HepG2 (cell line): ENCODE measurements around the gene NKX3-2. TPM values are rescaled to one million over a fixed set of nuclear protein-coding genes. Genes with fewer than 3 reads are reported as not detected.

Source experiments
- ATAC-seq: fragments of 200-7000 bp; cut with Tn5 transposase; 3 replicates; pipeline ENCODE4 v1.9.1; 2020; ENCODE audit warnings: mild to moderate bottlenecking, moderate library complexity
- BruUV-seq: library from RNA; stranded (reverse); fragments of 400-500 nt; replicated peaks from 2 replicates; lab custom pipeline; 2021; lab: Mats Ljungman, UMichigan
- CTCF ChIA-PET: fragments of 300-600 bp; formaldehyde crosslinking; extraction: SDS; loops from one replicate; lab custom pipeline; 2021; ENCODE audit warnings: low total read pairs, inconsistent platforms, low intra/inter-chr PET ratio; lab: Yijun Ruan, JAX
- POLR2A ChIA-PET: fragments of 350-600 bp; sonication (Branson Sonifier 250); formaldehyde crosslinking; loops from one replicate; lab custom pipeline; 2020; ENCODE audit warnings: antibody characterized with exemption, inconsistent platforms; lab: Yijun Ruan, JAX
- DNase-seq: peaks from one replicate; pipeline ENCODE4 v3.0.0-alpha.2; 2015; ENCODE audit warnings: low spot score
- FAIRE-seq: peaks from 3 replicates; lab custom pipeline; 2011; peaks lifted over from hg19 to GRCh38; lab: Jason Lieb, UNC
- H2AFZ ChIP-seq: one replicate; pipeline ENCODE4 v1.6.1; 2011; ENCODE audit warnings: low read length, inconsistent platforms
- H3K27ac ChIP-seq: fragments of 300-600 bp; 3 replicates; pipeline ENCODE4 v1.8.0; 2011; ENCODE audit warnings: mixed run types, mild to moderate bottlenecking, mixed read lengths, low read length, inconsistent platforms; ENCODE audit not compliant: insufficient read depth; ENCODE audit errors: extremely low read length
- H3K27me3 ChIP-seq, 2 experiments: fragments of 200-600 bp in 1 of 2; 2 replicates in 1 of 2; 3 replicates in 1 of 2; pipeline versions ENCODE4 v1.6.0 to v1.8.0; 2011; ENCODE audit warnings: low read length in 2 of 2, mild to moderate bottlenecking in 2 of 2, moderate library complexity in 2 of 2, inconsistent platforms in 1 of 2; ENCODE audit not compliant: insufficient read depth in 2 of 2, control insufficient read depth in 1 of 2
- H3K36me3 ChIP-seq, 2 experiments: fragments of 200-600 bp in 1 of 2; replicated peaks in 1 of 2; 2 replicates in 1 of 2; 3 replicates in 1 of 2; pipeline versions ENCODE4 v1.5.1 to v1.8.0; 2011; ENCODE audit warnings: low read length in 2 of 2, inconsistent platforms in 1 of 2; ENCODE audit not compliant: insufficient read depth in 2 of 2, control insufficient read depth in 1 of 2
- H3K4me1 ChIP-seq: 2 replicates; pipeline ENCODE4 v1.5.1; 2012; ENCODE audit warnings: low read length, inconsistent platforms; ENCODE audit not compliant: insufficient read depth
- H3K4me2 ChIP-seq: 2 replicates; pipeline ENCODE4 v1.6.0; 2011; ENCODE audit warnings: low read depth, low read length, inconsistent platforms
- H3K4me3 ChIP-seq, 3 experiments: fragments of 200-600 bp in 1 of 3; sonication (generic), shearing (Covaris generic) in 1 of 3; replicated peaks in 1 of 3; 2 replicates each; pipeline ENCODE4 v1.5.1; 2011 to 2016; ENCODE audit warnings: low read length in 3 of 3, inconsistent platforms in 2 of 3, low read depth in 2 of 3, mild to moderate bottlenecking in 2 of 3, control low read depth in 1 of 3, mixed read lengths in 1 of 3; ENCODE audit not compliant: insufficient read depth in 1 of 3
- H3K79me2 ChIP-seq: one replicate; pipeline ENCODE4 v1.6.1; 2011; ENCODE audit warnings: low read length, inconsistent platforms; ENCODE audit not compliant: insufficient read depth
- H3K9ac ChIP-seq: 2 replicates; pipeline ENCODE4 v1.6.0; 2011; ENCODE audit warnings: mild to moderate bottlenecking, low read depth, low read length, inconsistent platforms; ENCODE audit not compliant: insufficient read depth
- H3K9me3 ChIP-seq: 2 replicates; pipeline ENCODE4 v1.5.1; 2012; ENCODE audit warnings: mild to moderate bottlenecking, low read length
- H4K20me1 ChIP-seq: 2 replicates; pipeline ENCODE4 v1.6.0; 2011; ENCODE audit warnings: inconsistent platforms, mild to moderate bottlenecking, low read length, moderate library complexity; ENCODE audit not compliant: insufficient read depth
- DRAP1 ChIP-seq: IDR thresholded peaks from 2 replicates; pipeline ENCODE4 v1.6.1; 2016; ENCODE audit warnings: missing genetic modification reagents, missing compliant biosample characterization
- EP300 ChIP-seq, 3 experiments: sonication (generic) in 1 of 3; formaldehyde crosslinking in 1 of 3; IDR thresholded peaks; 2 replicates each; pipeline versions ENCODE4 v1.5.1 to v1.6.1; 2011 to 2020; ENCODE audit warnings: low read depth in 2 of 3, low read length in 2 of 3, borderline replicate concordance in 1 of 3, improper control_type of control experiment in 1 of 3, mild to moderate bottlenecking in 1 of 3, missing genetic modification reagents in 1 of 3, moderate library complexity in 1 of 3
- HBP1 ChIP-seq: IDR thresholded peaks from 2 replicates; pipeline ENCODE4 v1.6.1; 2016; ENCODE audit warnings: low read depth, control low read depth
- HOMEZ ChIP-seq: IDR thresholded peaks from 2 replicates; pipeline ENCODE4 v1.6.1; 2016; ENCODE audit warnings: low read depth
- NFKB2 ChIP-seq: sonication (generic); formaldehyde crosslinking; IDR thresholded peaks from 2 replicates; pipeline ENCODE4 v1.4.0; 2020; ENCODE audit warnings: missing genetic modification reagents, borderline replicate concordance
- NFRKB ChIP-seq: fragments of 450-650 bp; IDR thresholded peaks from 2 replicates; pipeline ENCODE4 v1.6.1; 2017
- TOPORS ChIP-seq: sonication (generic); formaldehyde crosslinking; IDR thresholded peaks from 2 replicates; pipeline ENCODE4 v1.8.0; 2023; ENCODE audit warnings: mild to moderate bottlenecking, missing genetic modification reagents
- TP53 ChIP-seq: sonication (generic); formaldehyde crosslinking; conservative IDR thresholded peaks from 2 replicates; pipeline ENCODE4 v1.4.0; 2020; ENCODE audit warnings: missing genetic modification reagents
- ZNF510 ChIP-seq: sonication (generic); formaldehyde crosslinking; IDR thresholded peaks from 2 replicates; pipeline ENCODE4 v1.4.0; 2020; ENCODE audit warnings: low read depth, mild to moderate bottlenecking, missing genetic modification reagents
- ZNF713 ChIP-seq: sonication (generic); formaldehyde crosslinking; IDR thresholded peaks from 2 replicates; pipeline ENCODE4 v1.4.0; 2020; ENCODE audit warnings: mild to moderate bottlenecking, missing genetic modification reagents
- ZNF790 ChIP-seq: sonication (generic); formaldehyde crosslinking; IDR thresholded peaks from 2 replicates; pipeline ENCODE4 v1.8.0; 2022; ENCODE audit warnings: missing genetic modification reagents, mild to moderate bottlenecking, borderline replicate concordance
- ZNF816 ChIP-seq: sonication (generic); formaldehyde crosslinking; IDR thresholded peaks from 2 replicates; pipeline ENCODE4 v1.8.0; 2022; ENCODE audit warnings: missing genetic modification reagents, mild to moderate bottlenecking, borderline replicate concordance
- ZNF850 ChIP-seq: sonication (generic); formaldehyde crosslinking; conservative IDR thresholded peaks from 2 replicates; pipeline ENCODE4 v1.9.0; 2021; ENCODE audit warnings: mild to moderate bottlenecking, missing genetic modification reagents
- WGBS: methylation state at CpG from one replicate; pipeline ENCODE4 v1.1.6; 2017; ENCODE audit warnings: low lambda C conversion rate; 5-methylcytosine and 5-hydroxymethylcytosine counted together
- in situ Hi-C: cut with HindIII; loops from 2 replicates; pipeline ENCODE4 v1.10.0; 2017; ENCODE audit warnings: low pct_unique_long_range_greater_than_20kb; ENCODE audit not compliant: extremely low pct_ligation_motif_present
- intact Hi-C: fragments of 100-400 bp; cut with micrococcal nuclease; formaldehyde crosslinking; loops from one replicate; pipeline ENCODE4 v1.10.0; 2022; ENCODE audit not compliant: unreplicated experiment
- polyA plus RNA-seq, 8 experiments: library from polyadenylated mRNA; depleted of rRNA in 3 of 8; stranded (reverse) in 7 of 8; unstranded in 1 of 8; fragments of >200 nt; fragmentation: Illumina TruSeq in 4 of 8; extraction: Trizol in 4 of 8; gene quantifications; 2 replicates each; pipeline versions ENCODE4 v1.2.1 to v1.2.3, GENCODE V29; 2011 to 2016; ENCODE audit warnings: low read depth in 4 of 8, missing spikeins in 1 of 8, mixed read lengths in 1 of 8; ENCODE audit not compliant: insufficient read depth in 1 of 8
- total RNA-seq, 5 experiments: library from RNA; depleted of rRNA; stranded (reverse); fragments of >200 nt; fragmentation: Illumina TruSeq; extraction: Trizol; gene quantifications; 2 replicates each; pipeline ENCODE4 v1.2.3, GENCODE V29; 2016; ENCODE audit warnings: low read depth in 1 of 5

Gene NKX3-2
- total and polyA plus RNA-seq, 2 of the 13 experiments (the other 11 are each of a cell fraction or from before 2014, with no cell fraction given) = 0.07 to 0.13 TPM

- Histone ChIP-seq H3K27me3 (peaks cover 13 to 90% of the 10 kb centered on the region in 2 experiments; a peak in 4 of 5 replicates), H3K4me2 (no peak overlapping the region), H3K79me2 (no peaks in the 10 kb centered on the region), H3K36me3 (no peaks in the 10 kb centered on the region), H3K9me3 (no peaks in the 10 kb centered on the region), H2AFZ (no peak overlapping the region), H3K9ac (no peak overlapping the region), H3K27ac (no peak overlapping the region), H4K20me1 (0 out of 2 replicates have a peak, but pooled peaks cover 2% of the 10 kb centered on the region), H3K4me1 (peaks cover 38% of the 10 kb centered on the region), H3K4me3 (no peak overlapping the region)
- WGBS = 54% methylated on average over 31 of the region's 34 CpGs
- TF ChIP-seq ZNF510 (CRISPR knock-in tag) = no peak
- ChIA-PET CTCF (no interaction called here), POLR2A (no interaction called here)
- no peak for ATAC-seq
- BruUV-seq = no TSS peak
- in situ Hi-C loops (no loop called here), intact Hi-C loops (no loop called here)
- FAIRE-seq = no peak
- DNase-seq = no peak
Measured at GRCh38 chr4:13537011-13537831, 7.1 kb downstream of the NKX3-2 start.

GRCh38 chr4:13536607-13537006 is 7.7 kb downstream of the NKX3-2 start:
- POLR2A ChIA-PET = no interaction called here
- BruUV-seq = no TSS peak
- Histone ChIP-seq H3K4me3 (no peak overlapping the region), H3K4me2 (no peak overlapping the region), H4K20me1 (0 out of 2 replicates have a peak, but pooled peaks cover 2% of the 10 kb centered on the region), H3K36me3 (no peaks in the 10 kb centered on the region), H3K9me3 (no peaks in the 10 kb centered on the region), H3K27ac (no peak overlapping the region), H3K4me1 (peaks cover 38% of the 10 kb centered on the region), H3K79me2 (no peaks in the 10 kb centered on the region), H3K9ac (no peak overlapping the region), H2AFZ (no peak overlapping the region), H3K27me3 (peaks cover 13 to 92% of the 10 kb centered on the region in 2 experiments; a peak in 4 of 5 replicates)
- TF ChIP-seq TOPORS (CRISPR knock-in tag) (no peak), TP53 (CRISPR knock-in tag) (no peak), HBP1 (no peak), EP300 (IDR thresholded peaks at IDR 0.05; ENCODE audit: low read depth in 2 of 2, low read length in 2 of 2) (no peak), EP300 (CRISPR knock-in tag; IDR thresholded peaks at IDR 0.05; ENCODE audit: borderline replicate concordance) (no peak), NFKB2 (no peak), NFRKB (no peak), DRAP1 (CRISPR knock-in tag) (no peak), ZNF816 (CRISPR knock-in tag) (no peak), ZNF790 (CRISPR knock-in tag) (no peak), HOMEZ (CRISPR knock-in tag) (no peak), ZNF713 (CRISPR knock-in tag) (no peak), ZNF850 (CRISPR knock-in tag) (no peak)
- 40% methylated on average over 6 of the region's 6 CpGs for WGBS
- no peak for ATAC-seq
- intact Hi-C loops = no loop called here
- in situ Hi-C loops = no loop called here
- FAIRE-seq = no peak
- DNase-seq = no peak
- CTCF ChIA-PET = no interaction called here
